ENCODE results near the gene PRSS3.

DNA sequence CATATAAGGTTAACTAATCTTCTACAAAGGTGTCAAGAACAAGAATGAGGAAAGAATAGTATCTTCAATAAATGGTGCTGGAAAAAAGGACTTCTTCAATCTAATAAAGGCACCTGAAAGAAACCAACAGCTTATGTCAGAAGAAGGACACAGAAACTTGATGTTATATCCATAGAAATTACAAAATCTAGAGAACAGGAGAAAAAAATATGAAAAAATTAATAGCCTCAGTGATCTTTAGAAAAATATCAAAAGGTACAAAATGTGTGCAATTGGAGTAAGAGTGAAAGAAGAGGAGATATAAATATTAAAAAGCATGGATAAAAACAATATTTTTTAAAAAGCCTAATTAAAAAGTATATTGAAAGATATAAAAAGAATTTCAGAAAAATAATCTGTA lies 18.8 kb upstream of the PRSS3 start:
- TF ChIP-seq, protein P1, sequence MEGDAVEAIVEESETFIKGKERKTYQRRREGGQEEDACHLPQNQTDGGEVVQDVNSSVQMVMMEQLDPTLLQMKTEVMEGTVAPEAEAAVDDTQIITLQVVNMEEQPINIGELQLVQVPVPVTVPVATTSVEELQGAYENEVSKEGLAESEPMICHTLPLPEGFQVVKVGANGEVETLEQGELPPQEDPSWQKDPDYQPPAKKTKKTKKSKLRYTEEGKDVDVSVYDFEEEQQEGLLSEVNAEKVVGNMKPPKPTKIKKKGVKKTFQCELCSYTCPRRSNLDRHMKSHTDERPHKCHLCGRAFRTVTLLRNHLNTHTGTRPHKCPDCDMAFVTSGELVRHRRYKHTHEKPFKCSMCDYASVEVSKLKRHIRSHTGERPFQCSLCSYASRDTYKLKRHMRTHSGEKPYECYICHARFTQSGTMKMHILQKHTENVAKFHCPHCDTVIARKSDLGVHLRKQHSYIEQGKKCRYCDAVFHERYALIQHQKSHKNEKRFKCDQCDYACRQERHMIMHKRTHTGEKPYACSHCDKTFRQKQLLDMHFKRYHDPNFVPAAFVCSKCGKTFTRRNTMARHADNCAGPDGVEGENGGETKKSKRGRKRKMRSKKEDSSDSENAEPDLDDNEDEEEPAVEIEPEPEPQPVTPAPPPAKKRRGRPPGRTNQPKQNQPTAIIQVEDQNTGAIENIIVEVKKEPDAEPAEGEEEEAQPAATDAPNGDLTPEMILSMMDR (IDR thresholded peaks at IDR 0.05), result no peak
- TF ChIP-seq POLR2A (IDR thresholded peaks at IDR 0.05), result no peak
